OCI-LY7 (cell line): ENCODE data around the gene APBB1. TPM values are rescaled to one million over a fixed set of nuclear protein-coding genes. Genes with fewer than 3 reads are reported as not detected.
"Not testable (repeated sequence)": the region's sequence is repeated elsewhere in the genome, so short reads cannot be mapped to it uniquely, and the experiment has no call there.

Experiments used
- BruUV-seq: library from RNA; stranded (reverse); fragments of 400-500 nt; replicated peaks from 2 replicates; lab custom pipeline; 2021; lab: Mats Ljungman, UMichigan
- CTCF ChIA-PET: fragments of 300-600 bp; sonication (Branson Sonifier 250); formaldehyde crosslinking; loops from one replicate; lab custom pipeline; 2022; ENCODE audit warnings: antibody characterized with exemption; ENCODE audit not compliant: unreplicated experiment; lab: Charles Lee
- POLR2A ChIA-PET: fragments of 300-600 bp; sonication (Branson Sonifier 250); formaldehyde crosslinking; loops from one replicate; lab custom pipeline; 2022; ENCODE audit warnings: antibody characterized with exemption; lab: Charles Lee
- DNase-seq: peaks from one replicate; pipeline ENCODE4 v3.0.0-alpha.2; 2015; ENCODE audit warnings: low spot score
- H2AFZ ChIP-seq: fragments of 200-600 bp; sonication (generic), shearing (Covaris generic); 2 replicates; pipeline ENCODE4 v1.6.1; 2014; ENCODE audit warnings: mild to moderate bottlenecking, antibody characterized with exemption, low read length, moderate library complexity
- H3K27ac ChIP-seq: fragments of 200-600 bp; sonication (generic); 2 replicates; pipeline ENCODE4 v1.5.1; 2014; ENCODE audit warnings: mixed run types, low read depth, mild to moderate bottlenecking, moderate library complexity, low read length, inconsistent platforms; ENCODE audit not compliant: poor library complexity, severe bottlenecking
- H3K36me3 ChIP-seq: fragments of 200-600 bp; sonication (generic); 2 replicates; pipeline ENCODE4 v1.6.1; 2014; ENCODE audit warnings: mild to moderate bottlenecking, antibody characterized with exemption, low read length, moderate library complexity, mixed read lengths; ENCODE audit not compliant: insufficient read depth
- H3K4me1 ChIP-seq: fragments of 200-600 bp; sonication (generic); 2 replicates; pipeline ENCODE4 v1.5.1; 2014; ENCODE audit warnings: mild to moderate bottlenecking, low read length; ENCODE audit not compliant: insufficient read depth, poor library complexity, severe bottlenecking
- H3K4me2 ChIP-seq: fragments of 200-600 bp; sonication (generic); 2 replicates; pipeline ENCODE4 v1.6.1; 2014; ENCODE audit warnings: mild to moderate bottlenecking, low read length
- H3K4me3 ChIP-seq: fragments of 200-600 bp; sonication (generic); 2 replicates; pipeline ENCODE4 v1.5.1; 2014; ENCODE audit warnings: mild to moderate bottlenecking, low read depth, low read length; ENCODE audit not compliant: poor library complexity, severe bottlenecking
- H3K79me2 ChIP-seq: fragments of 200-600 bp; sonication (generic); 2 replicates; pipeline ENCODE4 v1.6.1; 2016; ENCODE audit warnings: low read depth, mild to moderate bottlenecking, low read length, moderate library complexity, mixed read lengths; ENCODE audit not compliant: insufficient read depth
- H3K9me2 ChIP-seq: fragments of 200-600 bp; sonication (generic); 2 replicates; pipeline ENCODE4 v1.6.1; 2016; ENCODE audit warnings: mild to moderate bottlenecking, low read length, mixed read lengths; ENCODE audit not compliant: insufficient read depth
- H3K9me3 ChIP-seq: fragments of 200-600 bp; sonication (generic); 2 replicates; pipeline ENCODE4 v1.6.1; 2014; ENCODE audit warnings: mild to moderate bottlenecking, mixed run types, low read length, mixed read lengths
- H4K20me1 ChIP-seq: fragments of 200-600 bp; sonication (generic); 2 replicates; pipeline ENCODE4 v1.6.1; 2014; ENCODE audit warnings: mild to moderate bottlenecking, antibody characterized with exemption, low read length, moderate library complexity, mixed read lengths; ENCODE audit not compliant: insufficient read depth
- CTCF ChIP-seq: fragments of 200-600 bp; sonication (generic); conservative IDR thresholded peaks from 2 replicates; pipeline ENCODE4 v1.5.1; 2014; ENCODE audit warnings: mild to moderate bottlenecking, antibody characterized with exemption, low read length, moderate library complexity, mixed read lengths
- EZH2phosphoT487 ChIP-seq: fragments of 200-600 bp; sonication (generic); IDR thresholded peaks from 2 replicates; pipeline ENCODE4 v1.6.1; 2018; ENCODE audit warnings: low read depth, borderline replicate concordance, mild to moderate bottlenecking, mixed run types, antibody characterized with exemption, low read length, moderate library complexity, mixed read lengths
- intact Hi-C: fragments of 100-400 bp; cut with micrococcal nuclease; formaldehyde crosslinking; loops from one replicate; pipeline ENCODE4 v1.10.0; 2022; ENCODE audit not compliant: unreplicated experiment
- total RNA-seq, 2 experiments: library from RNA; depleted of rRNA in 1 of 2; stranded (reverse); fragments of >200 nt in 1 of 2; shearing (Covaris generic) in 1 of 2; gene quantifications; 2 replicates each; pipeline ENCODE4 v1.2.3, GENCODE V29; 2014 to 2022

The APBB1 gene
- total RNA-seq, 2 experiments from 2014 or later, result 25.5 to 30.4 TPM

- CTCF ChIA-PET, result no interaction called here
- Histone ChIP-seq H3K36me3 (no peaks in the 10 kb centered on the region; the same call in 1 of the 2 replicates), H3K4me1 (peaks cover 14% of the 10 kb centered on the region), H3K4me2 (no peak overlapping the region), H3K9me3 (no peaks in the 10 kb centered on the region), H3K79me2 (no peaks in the 10 kb centered on the region), H2AFZ (no peak overlapping the region), H3K9me2 (no peaks in the 10 kb centered on the region), H3K27ac (no peak overlapping the region), H3K4me3 (no peak overlapping the region), H4K20me1 (no peaks in the 10 kb centered on the region)
- DNase-seq, result no peak
- BruUV-seq, result no TSS peak
- POLR2A ChIA-PET, result interaction anchor here (0.6 to 2.0 kb wide), 4 partner anchors 8 to 159 kb away, joined by 3 to 9 read pairs (median 3); no protein-coding TSS in a partner anchor
- TF ChIP-seq EZH2phosphoT487, result no peak
- no peak for TF ChIP-seq CTCF
- intact Hi-C loops, result loop anchor here (10.0 kb wide), 1 partner anchor 1121 kb away; the partner anchor contains the start of gene PPFIBP2
Measured at GRCh38 chr11:6393989-6394670, 24.8 kb downstream of the APBB1 start.

- DNase-seq, H3K79me2 ChIP-seq, H4K20me1 ChIP-seq, CTCF ChIA-PET, H2AFZ ChIP-seq, H3K36me3 ChIP-seq, H3K4me3 ChIP-seq, H3K4me2 ChIP-seq, H3K9me3 ChIP-seq, H3K27ac ChIP-seq, BruUV-seq, H3K9me2 ChIP-seq: not testable (repeated sequence)
- POLR2A ChIA-PET, result interaction anchor here (0.7 to 2.0 kb wide), 7 partner anchors 9 to 93 kb away, joined by 3 to 9 read pairs (median 3); no protein-coding TSS in a partner anchor
- intact Hi-C loops, result loop anchor here (10.0 kb wide), 1 partner anchor 1123 kb away; the partner anchor contains the start of gene PPFIBP2
- H3K4me1 ChIP-seq, result peaks cover 24% of the 10 kb centered on the region
Measured at GRCh38 chr11:6392251-6392650, 26.6 kb downstream of the APBB1 start.

GRCh38 chr11:6391537-6392134 lies 27.3 kb downstream of the APBB1 start:
- Histone ChIP-seq H3K79me2 (no peaks in the 10 kb centered on the region), H3K9me2 (no peaks in the 10 kb centered on the region), H3K4me1 (peaks cover 24% of the 10 kb centered on the region), H4K20me1 (no peaks in the 10 kb centered on the region), H3K9me3 (no peaks in the 10 kb centered on the region), H2AFZ (no peak overlapping the region), H3K36me3 (no peaks in the 10 kb centered on the region), H3K4me2 (peak overlapping the region; percentile 91), H3K4me3 (peak overlapping the region; percentile 73), H3K27ac (no peak overlapping the region)
- ChIA-PET CTCF (interaction anchor here (2.4 kb wide), 1 partner anchor 52 kb away, joined by 8 read pairs; no protein-coding TSS in a partner anchor), POLR2A (interaction anchor here (0.6 to 2.0 kb wide), 7 partner anchors 11 to 159 kb away, joined by 3 to 23 read pairs (median 3); partner anchors contain the start of genes ARFIP2 and TIMM10B)
- no TSS peak for BruUV-seq
- intact Hi-C loops, result loop anchor here (10.0 kb wide), 1 partner anchor 1123 kb away; the partner anchor contains the start of gene PPFIBP2
- no peak for DNase-seq
- TF ChIP-seq CTCF, result no peak
- TF ChIP-seq EZH2phosphoT487, result no peak
